Effector memory CD4-positive, alpha-beta T cell (primary cell): ENCODE data around the gene SREK1.
A peak's percentile ranks its signal among the peaks of the same experiment; 100 is the strongest.
"Not testable (repeated sequence)": the region's sequence is repeated elsewhere in the genome, so short reads cannot be mapped to it uniquely, and the experiment has no call there.

ENCODE experiments used
- DNase-seq, 3 donors: peaks; one replicate each; pipeline ENCODE4 v3.0.0-alpha.2; 2020
- H3K27ac ChIP-seq: 2 replicates; pipeline ENCODE4 v1.7.0; 2013; ENCODE audit warnings: mild to moderate bottlenecking, low read length, moderate library complexity; ENCODE audit not compliant: insufficient read depth, poor library complexity, severe bottlenecking
- H3K27me3 ChIP-seq: replicated peaks from 2 replicates; pipeline ENCODE4 v1.7.0; 2013; ENCODE audit warnings: mild to moderate bottlenecking, low read length; ENCODE audit not compliant: insufficient read depth, control insufficient read depth, poor library complexity, severe bottlenecking
- H3K36me3 ChIP-seq: 2 replicates; pipeline ENCODE4 v1.7.0; 2013; ENCODE audit warnings: mild to moderate bottlenecking, low read length, moderate library complexity; ENCODE audit not compliant: control insufficient read depth, insufficient read depth
- H3K4me1 ChIP-seq: 2 replicates; pipeline ENCODE4 v1.7.0; 2013; ENCODE audit warnings: low read length, mild to moderate bottlenecking; ENCODE audit not compliant: control insufficient read depth, insufficient read depth, poor library complexity, severe bottlenecking
- H3K4me3 ChIP-seq: 2 replicates; pipeline ENCODE4 v1.7.0; 2013; ENCODE audit warnings: low read length, low read depth, mild to moderate bottlenecking; ENCODE audit not compliant: insufficient read depth, poor library complexity, severe bottlenecking
- H3K9me3 ChIP-seq: 2 replicates; pipeline ENCODE4 v1.7.0; 2013; ENCODE audit warnings: mild to moderate bottlenecking, low read length, moderate library complexity; ENCODE audit not compliant: control insufficient read depth
- total RNA-seq, 3 donors: gene quantifications; one replicate each; lab custom pipeline; 2026; lab: John Stamatoyannopoulos, UW

SREK1 gene
- total RNA-seq: 183 to 219 (median 191) reads per million in 3 donors

- Histone ChIP-seq H3K4me1 (peaks cover 19% of the 10 kb centered on the region), H3K4me3 (peak within 1 kb of the TSS; percentile 92), H3K27me3 (no peaks in the 10 kb centered on the region), H3K27ac (peak within 1 kb of the TSS; percentile 99), H3K36me3 (peaks cover 3% of the 10 kb centered on the region), H3K9me3 (no peaks in the 10 kb centered on the region)
- DNase-seq: peak; percentile 70 to 83 (median 78)
These were observed at the start of gene SREK1 for GRCh38 chr5:66144074-66144833. TSS of gene SREK1 (plus strand) at chr5:66144300. CDS start at chr5:66144377, 77 bp downstream.

GRCh38 chr5:66100851-66101250 is 43.2 kb upstream of the SREK1 start:
- Histone ChIP-seq H3K27me3 (no peaks in the 10 kb centered on the region), H3K4me1 (no peaks in the 10 kb centered on the region), H3K36me3 (no peaks in the 10 kb centered on the region), H3K27ac (no peak overlapping the region), H3K4me3 (no peak overlapping the region), H3K9me3 (peaks cover 15% of the 10 kb centered on the region)
- DNase-seq: no peak

GRCh38 chr5:66113160-66113559 is 30.9 kb upstream of the SREK1 start:
- no peaks in the 10 kb centered on the region for H3K36me3 ChIP-seq
- H3K27me3 ChIP-seq: no peaks in the 10 kb centered on the region
- no peak overlapping the region for H3K4me3 ChIP-seq
- no peaks in the 10 kb centered on the region for H3K9me3 ChIP-seq
- DNase-seq: no peak
- no peaks in the 10 kb centered on the region for H3K4me1 ChIP-seq
- no peak overlapping the region for H3K27ac ChIP-seq

- Histone ChIP-seq H3K4me3 (no peak overlapping the region), H3K27me3 (no peaks in the 10 kb centered on the region), H3K27ac (no peak overlapping the region), H3K4me1 (no peaks in the 10 kb centered on the region), H3K36me3 (no peaks in the 10 kb centered on the region), H3K9me3 (no peaks in the 10 kb centered on the region)
- no peak for DNase-seq
These were observed 25.8 kb upstream of the SREK1 start for GRCh38 chr5:66118304-66118703.

GRCh38 chr5:66122379-66123034 is 21.6 kb upstream of the SREK1 start:
- H3K36me3 ChIP-seq: no peaks in the 10 kb centered on the region
- no peaks in the 10 kb centered on the region for H3K4me1 ChIP-seq
- H3K27me3 ChIP-seq: no peaks in the 10 kb centered on the region
- no peaks in the 10 kb centered on the region for H3K9me3 ChIP-seq
- H3K27ac ChIP-seq: no peak overlapping the region
- no peak overlapping the region for H3K4me3 ChIP-seq
- no peak for DNase-seq

GRCh38 chr5:66129144-66129543 is 15.0 kb upstream of the SREK1 start:
- Histone ChIP-seq H3K27me3 (no peaks in the 10 kb centered on the region), H3K36me3 (no peaks in the 10 kb centered on the region), H3K27ac (no peak overlapping the region), H3K4me1 (no peaks in the 10 kb centered on the region), H3K9me3 (no peaks in the 10 kb centered on the region), H3K4me3 (no peak overlapping the region)
- DNase-seq: no peak

- no peaks in the 10 kb centered on the region for H3K9me3 ChIP-seq
- no peak overlapping the region for H3K27ac ChIP-seq
- no peaks in the 10 kb centered on the region for H3K4me1 ChIP-seq
- no peak overlapping the region for H3K4me3 ChIP-seq
- no peaks in the 10 kb centered on the region for H3K36me3 ChIP-seq
- no peak for DNase-seq
- no peaks in the 10 kb centered on the region for H3K27me3 ChIP-seq
These were observed 13.6 kb upstream of the SREK1 start for GRCh38 chr5:66130493-66130892.

- no peaks in the 10 kb centered on the region for H3K9me3 ChIP-seq
These were observed 9.7 kb upstream of the SREK1 start for GRCh38 chr5:66134407-66134861.

GRCh38 chr5:66136053-66136452 is 8.0 kb upstream of the SREK1 start:
- Histone ChIP-seq H3K4me1 (no peaks in the 10 kb centered on the region), H3K4me3 (no peak overlapping the region), H3K27me3 (no peaks in the 10 kb centered on the region), H3K9me3 (no peaks in the 10 kb centered on the region), H3K27ac (no peak overlapping the region), H3K36me3 (no peaks in the 10 kb centered on the region)
- DNase-seq: no peak

More at GRCh38 chr5:66134407-66134861, 9.7 kb upstream of the SREK1 start:
- Histone ChIP-seq H3K27me3 (no peaks in the 10 kb centered on the region), H3K4me1 (no peaks in the 10 kb centered on the region), H3K4me3 (no peak overlapping the region), H3K27ac (no peak overlapping the region), H3K36me3 (no peaks in the 10 kb centered on the region)
- DNase-seq: no peak

- H3K9me3 ChIP-seq, H3K27ac ChIP-seq, H3K36me3 ChIP-seq, DNase-seq, H3K4me1 ChIP-seq, H3K4me3 ChIP-seq, H3K27me3 ChIP-seq: not testable (repeated sequence)
These were observed 7.2 kb upstream of the SREK1 start for GRCh38 chr5:66136944-66137343.
